ENCODE data around the gene SPATA45. TPM values are rescaled to one million over a fixed set of nuclear protein-coding genes. Genes with fewer than 3 reads are reported as not detected.

SPATA45 gene
- total and polyA plus RNA-seq, 2 of the 4 experiments (the other 2 are of a cell fraction), result not detected

DNA sequence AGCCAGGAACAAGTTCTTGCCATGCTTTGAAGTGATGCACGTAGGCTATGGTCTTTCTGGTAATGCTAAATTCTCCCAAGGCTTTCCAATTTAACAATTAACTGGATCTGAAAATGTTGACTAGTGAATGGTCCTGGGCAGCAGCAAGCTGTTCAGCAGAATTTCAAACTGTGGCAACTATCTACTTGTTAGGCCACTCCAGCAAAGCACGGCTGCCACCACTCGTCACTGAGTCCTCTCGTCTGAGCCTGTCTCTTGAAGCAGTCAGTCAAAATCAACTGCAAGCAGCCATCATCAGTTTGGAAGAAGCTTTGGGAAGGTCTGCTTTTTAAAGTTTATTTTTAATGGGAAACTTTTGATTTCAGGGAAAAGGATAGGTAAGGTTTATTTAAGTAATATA, 16.8 kb upstream of the SPATA45 start:
- peaks cover 4% of the 10 kb centered on the region for H3K36me3 ChIP-seq (ENCODE audit: control insufficient read depth, insufficient read depth, low read length)
- H3K14ac ChIP-seq (replicated peaks; ENCODE audit: low read depth, low read length), result no peak overlapping the region
- intact Hi-C loops (cut with micrococcal nuclease), result no loop called here
- H3K18ac ChIP-seq (ENCODE audit: low read depth, low read length), result no peak overlapping the region
- H2AK5ac ChIP-seq (ENCODE audit: low read depth, low read length), result 0 out of 2 replicates have a peak overlapping the region, but pooled peaks have one; percentile 23
- no peak overlapping the region for H2BK15ac ChIP-seq (ENCODE audit: low read depth, low read length)
- no peak overlapping the region for H3K9ac ChIP-seq (ENCODE audit: low read depth, low read length)
- H2BK20ac ChIP-seq (ENCODE audit: low read depth, low read length), result no peak overlapping the region
- H2BK5ac ChIP-seq (ENCODE audit: low read depth, low read length, poor library complexity, severe bottlenecking), result no peak overlapping the region
- H4K91ac ChIP-seq (ENCODE audit: insufficient read depth, low read depth, low read length), result no peak overlapping the region
- dilution Hi-C loops (cut with HindIII; ENCODE audit: low sequenced_read_pairs, unreplicated experiment), result no loop called here
- no peak overlapping the region for H3K4ac ChIP-seq (ENCODE audit: low read depth, low read length)
- no peak overlapping the region for H3K23ac ChIP-seq (ENCODE audit: low read depth, low read length)
- H3K4me2 ChIP-seq (ENCODE audit: low read depth, low read length), result no peak overlapping the region
- H3K4me1 ChIP-seq (ENCODE audit: control insufficient read depth, insufficient read depth, low read length), result peaks cover 6% of the 10 kb centered on the region
- no peak overlapping the region for H3K4me3 ChIP-seq (ENCODE audit: insufficient read depth, low read depth, low read length)
- H3K9me3 ChIP-seq (ENCODE audit: control insufficient read depth, insufficient read depth, low read length), result no peaks in the 10 kb centered on the region
- H3K79me1 ChIP-seq (ENCODE audit: low read depth in 1 of 2, low read length in 2 of 2), result peaks cover 0 to 27% of the 10 kb centered on the region in 2 experiments; a peak in 3 of 4 replicates
- in situ Hi-C loops (cut with MboI; ENCODE audit: low sequenced_read_pairs), result no loop called here
- no peak overlapping the region for H3K56ac ChIP-seq (ENCODE audit: extremely low read depth, insufficient read depth, low read length)
- H4K8ac ChIP-seq (ENCODE audit: low read depth in 2 of 2, low read length in 2 of 2), result no peak overlapping the region
- TF ChIP-seq MXI1 (IDR thresholded peaks at IDR 0.05; ENCODE audit: borderline replicate concordance, low read depth, low read length), result no peak
- TF ChIP-seq RCOR1 (IDR thresholded peaks at IDR 0.05; ENCODE audit: insufficient replicate concordance, low read length), result no peak
- no peak for TF ChIP-seq FOS (IDR thresholded peaks at IDR 0.05; ENCODE audit: low read depth, low read length)
- TF ChIP-seq NFE2L2 (IDR thresholded peaks at IDR 0.05; ENCODE audit: low read depth, low read length), result no peak
- no peak for TF ChIP-seq USF2 (IDR thresholded peaks at IDR 0.05; ENCODE audit: low read depth, low read length)
- no peak for TF ChIP-seq POLR2A (IDR thresholded peaks at IDR 0.05; ENCODE audit: low read depth, low read length)
- no peak for TF ChIP-seq MAZ (IDR thresholded peaks at IDR 0.05; ENCODE audit: borderline replicate concordance, low read depth, low read length)
- TF ChIP-seq CEBPB (IDR thresholded peaks at IDR 0.05; ENCODE audit: low read depth, low read length), result no peak
- TF ChIP-seq, protein P1, sequence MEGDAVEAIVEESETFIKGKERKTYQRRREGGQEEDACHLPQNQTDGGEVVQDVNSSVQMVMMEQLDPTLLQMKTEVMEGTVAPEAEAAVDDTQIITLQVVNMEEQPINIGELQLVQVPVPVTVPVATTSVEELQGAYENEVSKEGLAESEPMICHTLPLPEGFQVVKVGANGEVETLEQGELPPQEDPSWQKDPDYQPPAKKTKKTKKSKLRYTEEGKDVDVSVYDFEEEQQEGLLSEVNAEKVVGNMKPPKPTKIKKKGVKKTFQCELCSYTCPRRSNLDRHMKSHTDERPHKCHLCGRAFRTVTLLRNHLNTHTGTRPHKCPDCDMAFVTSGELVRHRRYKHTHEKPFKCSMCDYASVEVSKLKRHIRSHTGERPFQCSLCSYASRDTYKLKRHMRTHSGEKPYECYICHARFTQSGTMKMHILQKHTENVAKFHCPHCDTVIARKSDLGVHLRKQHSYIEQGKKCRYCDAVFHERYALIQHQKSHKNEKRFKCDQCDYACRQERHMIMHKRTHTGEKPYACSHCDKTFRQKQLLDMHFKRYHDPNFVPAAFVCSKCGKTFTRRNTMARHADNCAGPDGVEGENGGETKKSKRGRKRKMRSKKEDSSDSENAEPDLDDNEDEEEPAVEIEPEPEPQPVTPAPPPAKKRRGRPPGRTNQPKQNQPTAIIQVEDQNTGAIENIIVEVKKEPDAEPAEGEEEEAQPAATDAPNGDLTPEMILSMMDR (conservative IDR thresholded peaks at IDR 0.05; ENCODE audit: low read depth, low read length), result no peak
- TF ChIP-seq SMC3 (IDR thresholded peaks at IDR 0.05; ENCODE audit: low read depth, low read length), result no peak
- no peak for TF ChIP-seq BHLHE40 (IDR thresholded peaks at IDR 0.05; ENCODE audit: low read depth, low read length)
- no peak for TF ChIP-seq ELK1 (IDR thresholded peaks at IDR 0.05; ENCODE audit: borderline replicate concordance, low read depth, low read length)
- CTCF ChIA-PET, result no interaction called here
- no CpG with 5 or more reads among the region's 4 CpGs for WGBS, 2 experiments (ENCODE audit: extremely low coverage in 2 of 2, insufficient read length in 1 of 2)
- H4K5ac ChIP-seq (ENCODE audit: low read depth, low read length), result no peak overlapping the region
- no peak overlapping the region for H2AK9ac ChIP-seq (replicated peaks; ENCODE audit: low read depth, low read length, poor library complexity)
- no peaks in the 10 kb centered on the region for H3K27me3 ChIP-seq (ENCODE audit: control insufficient read depth, insufficient read depth, low read length)
- ATAC-seq (ENCODE audit: low read depth) (no peak), DNase-seq (no peak)
- H2AFZ ChIP-seq (replicated peaks; ENCODE audit: low read length, poor library complexity), result no peak overlapping the region
- H4K20me1 ChIP-seq (ENCODE audit: insufficient read depth, low read length), result no peaks in the 10 kb centered on the region
- no peak overlapping the region for H2BK120ac ChIP-seq (ENCODE audit: low read depth, low read length)
- POLR2A ChIA-PET (ENCODE audit: unreplicated experiment), result no interaction called here
- no TSS peak for BruUV-seq (replicated peaks)
- no peak overlapping the region for H3K27ac ChIP-seq (ENCODE audit: insufficient read depth, low read length)
- H3K9me1 ChIP-seq (ENCODE audit: insufficient read depth, low read length), result no peaks in the 10 kb centered on the region

Data from IMR-90 (cell line).